ENCODE data around the gene SF3A1. TPM values are rescaled to one million over a fixed set of nuclear protein-coding genes. Genes with fewer than 3 reads are reported as not detected.

Gene SF3A1
- total and polyA plus RNA-seq, 2 of the 8 experiments (the other 6 are each of a cell fraction or from before 2014, with no cell fraction given): 27.8 to 285 TPM

GRCh38 chr22:30295576-30295975 lies 61.1 kb downstream of the SF3A1 start:
- Histone ChIP-seq H3K4me1 (replicated peaks in 1 of 4; ENCODE audit: control insufficient read depth in 3 of 4, insufficient read depth in 4 of 4, low read length in 3 of 4) (peaks cover 0 to 5% (median under 1%) of the 10 kb centered on the region in 4 experiments; a peak in 4 of 7 replicates), H2BK120ac (replicated peaks; ENCODE audit: low read depth, low read length) (no peak overlapping the region), H3K27me3 (replicated peaks in 1 of 4; ENCODE audit: control insufficient read depth in 3 of 4, extremely low read depth in 1 of 4, insufficient read depth in 3 of 4, low read length in 3 of 4) (no peaks in the 10 kb centered on the region), H3K9ac (replicated peaks in 1 of 4; ENCODE audit: extremely low read depth in 1 of 4, low read depth in 3 of 4, low read length in 3 of 4) (no peak overlapping the region), H4K20me1 (replicated peaks in 1 of 2; ENCODE audit: control insufficient read depth in 1 of 2, insufficient read depth in 2 of 2, low read length in 2 of 2) (no peaks in the 10 kb centered on the region), H4K8ac (ENCODE audit: extremely low read depth, insufficient read depth, low read length) (no peak overlapping the region), H2BK12ac (ENCODE audit: low read depth, low read length) (no peak overlapping the region), H2BK15ac (ENCODE audit: low read length) (no peak overlapping the region), H3K4ac (replicated peaks; ENCODE audit: insufficient read length, low read depth, low read length) (no peak overlapping the region), H3K23ac (ENCODE audit: insufficient read length) (no peak overlapping the region), H3K27ac (ENCODE audit: low read depth, low read length) (no peak overlapping the region), H3K9me3 (ENCODE audit: insufficient read depth in 2 of 2, low read depth in 1 of 2, low read length in 1 of 2) (no peaks in the 10 kb centered on the region), H3K79me2 (ENCODE audit: control insufficient read depth in 1 of 2, insufficient read depth in 2 of 2, low read length in 2 of 2) (no peaks in the 10 kb centered on the region), H2AFZ (ENCODE audit: low read length) (no peak overlapping the region), H3K4me2 (ENCODE audit: insufficient read depth in 1 of 2, low read depth in 2 of 2, low read length in 2 of 2) (no peak overlapping the region), H3K79me1 (ENCODE audit: low read depth, low read length) (no peaks in the 10 kb centered on the region), H3K56ac (replicated peaks; ENCODE audit: insufficient read length, low read depth, low read length) (no peak overlapping the region), H2BK5ac (ENCODE audit: low read depth, low read length) (no peak overlapping the region), H3K14ac (ENCODE audit: insufficient read length) (no peak overlapping the region), H2AK5ac (ENCODE audit: low read depth, low read length) (no peak overlapping the region), H3K23me2 (ENCODE audit: low read depth, low read length) (no peaks in the 10 kb centered on the region), H4K91ac (replicated peaks; ENCODE audit: insufficient read length, low read length) (no peak overlapping the region), H3K36me3 (ENCODE audit: control insufficient read depth in 2 of 4, insufficient read depth in 4 of 4, low read length in 3 of 4) (no peaks in the 10 kb centered on the region), H4K5ac (ENCODE audit: insufficient read length, low read depth, low read length) (no peak overlapping the region), H2BK20ac (ENCODE audit: low read length) (no peak overlapping the region), H3K4me3 (ENCODE audit: extremely low read depth in 1 of 4, insufficient read depth in 2 of 4, low read depth in 3 of 4, low read length in 4 of 4) (no peak overlapping the region), H3K18ac (ENCODE audit: extremely low read depth, low read length) (no peak overlapping the region)
- WGBS, 2 experiments (ENCODE audit: extremely low coverage in 1 of 2, insufficient coverage in 1 of 2, insufficient read length in 1 of 2, insufficient replicate concordance in 2 of 2, low coverage in 1 of 2, low lambda C conversion rate in 2 of 2, missing lambda C conversion rate in 1 of 2): 72% methylated on average over 7 of the region's 7 CpGs; no CpG with 5 or more reads in 1 of the 2 experiments
- POLR2A ChIA-PET (ENCODE audit: partially characterized antibody): interaction anchor here (1.3 kb wide), 1 partner anchor 61 kb away, joined by 3 read pairs; the partner anchor contains the start of gene SF3A1
- no peak for TF ChIP-seq EGR1 (IDR thresholded peaks at IDR 0.05; ENCODE audit: borderline replicate concordance, low read depth, low read length)
- no peak for TF ChIP-seq KDM1A (IDR thresholded peaks at IDR 0.05; ENCODE audit: borderline replicate concordance, low read length)
- TF ChIP-seq SP2 (IDR thresholded peaks at IDR 0.05; ENCODE audit: low read length): no peak
- TF ChIP-seq SIRT6 (IDR thresholded peaks at IDR 0.05; ENCODE audit: low read length): no peak
- TF ChIP-seq SP4 (IDR thresholded peaks at IDR 0.05; ENCODE audit: low read length): no peak
- no peak for TF ChIP-seq RXRA (IDR thresholded peaks at IDR 0.05; ENCODE audit: insufficient read depth, low read depth, low read length)
- TF ChIP-seq PHF8 (conservative IDR thresholded peaks at IDR 0.05; ENCODE audit: low read depth, low read length): no peak
- no peak for TF ChIP-seq CHD1 (IDR thresholded peaks at IDR 0.05; ENCODE audit: low read depth, low read length)
- no peak for FAIRE-seq
- CTCF ChIA-PET (ENCODE audit: partially characterized antibody): interaction anchor here (1.1 to 5.7 kb wide), 4 partner anchors 7 to 113 kb away, joined by 4 to 31 read pairs (median 15); partner anchors contain the start of genes CASTOR1 and TBC1D10A
- no peak for DNase-seq (ENCODE audit: low read depth in 1 of 2, low spot score in 2 of 2)
